GM23338 (cell line): ENCODE results near the gene B4GALT6. TPM values are rescaled to one million over a fixed set of nuclear protein-coding genes. Genes with fewer than 3 reads are reported as not detected.

Experiments
- ATAC-seq: fragments of 200-7000 bp; cut with Tn5 transposase; 3 replicates; pipeline ENCODE4 v1.9.1; 2020
- DNase-seq: peaks from one replicate; pipeline ENCODE4 v3.0.0-alpha.2; 2015; ENCODE audit warnings: low spot score
- H2AFZ ChIP-seq: fragments of 200-600 bp; sonication (generic); 2 replicates; pipeline ENCODE4 v1.8.0; 2016; ENCODE audit warnings: antibody characterized with exemption, mild to moderate bottlenecking, moderate library complexity
- H3F3A ChIP-seq: fragments of 200-600 bp; sonication (generic); replicated peaks from 2 replicates; pipeline ENCODE4 v1.8.0; 2017; ENCODE audit warnings: antibody characterized with exemption, mixed run types, low read depth
- H3K27ac ChIP-seq: fragments of 200-600 bp; sonication (generic); 2 replicates; pipeline ENCODE4 v1.6.1; 2016; ENCODE audit warnings: low read depth
- H3K27me3 ChIP-seq: fragments of 200-600 bp; sonication (generic); 2 replicates; pipeline ENCODE4 v1.8.0; 2016; ENCODE audit warnings: mild to moderate bottlenecking, mixed run types, moderate library complexity; ENCODE audit not compliant: insufficient read depth
- H3K36me3 ChIP-seq: fragments of 200-600 bp; sonication (generic); 2 replicates; pipeline ENCODE4 v1.8.0; 2016; ENCODE audit warnings: mild to moderate bottlenecking; ENCODE audit not compliant: insufficient read depth
- H3K4me1 ChIP-seq: fragments of 200-600 bp; sonication (generic); 2 replicates; pipeline ENCODE4 v1.8.0; 2016; ENCODE audit warnings: mild to moderate bottlenecking, moderate library complexity; ENCODE audit not compliant: insufficient read depth
- H3K4me2 ChIP-seq: fragments of 200-600 bp; sonication (generic); 2 replicates; pipeline ENCODE4 v1.7.1; 2017; ENCODE audit warnings: mixed run types
- H3K4me3 ChIP-seq: fragments of 200-600 bp; sonication (generic); 2 replicates; pipeline ENCODE4 v1.6.1; 2016; ENCODE audit warnings: mixed run types
- H3K79me2 ChIP-seq: fragments of 200-600 bp; sonication (generic); replicated peaks from 2 replicates; pipeline ENCODE4 v1.8.0; 2017; ENCODE audit warnings: mild to moderate bottlenecking; ENCODE audit not compliant: insufficient read depth
- H3K9me2 ChIP-seq: fragments of 200-600 bp; sonication (generic); 2 replicates; pipeline ENCODE4 v1.8.0; 2017; ENCODE audit not compliant: insufficient read depth
- H4K20me1 ChIP-seq: fragments of 200-600 bp; sonication (generic); replicated peaks from 2 replicates; pipeline ENCODE4 v1.8.0; 2017; ENCODE audit warnings: mild to moderate bottlenecking; ENCODE audit not compliant: insufficient read depth
- H3K27ac Mint-ChIP-seq: 2 replicates; pipeline ENCODE4 v1.8.0; 2020; ENCODE audit warnings: inconsistent platforms, mild to moderate bottlenecking, moderate library complexity, mixed read lengths
- H3K27me3 Mint-ChIP-seq: 3 replicates; pipeline ENCODE4 v1.8.0; 2022; ENCODE audit warnings: low read depth, mild to moderate bottlenecking, moderate library complexity, mixed read lengths, inconsistent platforms; ENCODE audit not compliant: insufficient read depth, poor library complexity
- H3K36me3 Mint-ChIP-seq: 3 replicates; pipeline ENCODE4 v1.8.0; 2021; ENCODE audit warnings: low read depth, mild to moderate bottlenecking, inconsistent platforms, moderate library complexity, mixed read lengths
- H3K4me1 Mint-ChIP-seq: 3 replicates; pipeline ENCODE4 v1.8.0; 2020; ENCODE audit warnings: mild to moderate bottlenecking, inconsistent platforms, mixed read lengths
- H3K4me3 Mint-ChIP-seq: 3 replicates; pipeline ENCODE4 v1.8.0; 2021; ENCODE audit warnings: moderate library complexity, mild to moderate bottlenecking, inconsistent platforms, mixed read lengths
- H3K9me3 Mint-ChIP-seq: 3 replicates; pipeline ENCODE4 v1.8.0; 2020; ENCODE audit warnings: moderate library complexity, mild to moderate bottlenecking, inconsistent platforms, mixed read lengths
- CREB1 ChIP-seq: fragments of 250-450 bp; sonication (Bioruptor Pico); IDR thresholded peaks from 2 replicates; pipeline ENCODE4 v1.5.0; 2020; ENCODE audit warnings: low read depth, mild to moderate bottlenecking, moderate library complexity
- CTCF ChIP-seq, 2 experiments: fragments of 200-600 bp in 1 of 2; sonication (generic) in 1 of 2; conservative IDR thresholded peaks; 2 replicates each; pipeline versions ENCODE4 v1.5.1 to v1.6.1; 2016 to 2017; ENCODE audit warnings: antibody characterized with exemption in 2 of 2, low read depth in 2 of 2, mild to moderate bottlenecking in 2 of 2, moderate library complexity in 1 of 2
- ETS1 ChIP-seq: IDR thresholded peaks from 2 replicates; pipeline ENCODE4 v1.6.1; 2016; ENCODE audit warnings: antibody characterized with exemption
- EZH2phosphoT487 ChIP-seq: fragments of 200-600 bp; sonication (generic); IDR thresholded peaks from one replicate; pipeline ENCODE4 v1.8.1; 2018; ENCODE audit warnings: antibody characterized with exemption; ENCODE audit not compliant: unreplicated experiment
- JUNB ChIP-seq: IDR thresholded peaks from one replicate; pipeline ENCODE4 v1.6.1; 2016; ENCODE audit warnings: antibody characterized with exemption; ENCODE audit not compliant: unreplicated experiment
- NANOG ChIP-seq: IDR thresholded peaks from 2 replicates; pipeline ENCODE4 v1.6.1; 2016; ENCODE audit warnings: antibody characterized with exemption, borderline replicate concordance
- POLR2AphosphoS5 ChIP-seq: IDR thresholded peaks from 2 replicates; pipeline ENCODE4 v1.6.1; 2016; ENCODE audit warnings: antibody characterized with exemption, low read depth
- REST ChIP-seq: IDR thresholded peaks from one replicate; pipeline ENCODE4 v1.6.1; 2018; ENCODE audit warnings: antibody characterized with exemption; ENCODE audit not compliant: unreplicated experiment
- STAT1 ChIP-seq: IDR thresholded peaks from one replicate; pipeline ENCODE4 v1.6.1; 2016; ENCODE audit warnings: antibody characterized with exemption; ENCODE audit not compliant: unreplicated experiment
- ZNF331 ChIP-seq: fragments of 250-450 bp; sonication (Bioruptor Pico); IDR thresholded peaks from 2 replicates; pipeline ENCODE4 v1.5.0; 2020; ENCODE audit warnings: low read depth, mild to moderate bottlenecking, moderate library complexity
- polyA plus RNA-seq: library from polyadenylated mRNA; unstranded; fragments of >200 nt; fragmentation: Nextera tagmentation; extraction: Ambion mirVana; gene quantifications from 2 replicates; pipeline ENCODE4 v1.2.1, GENCODE V29; 2016
- total RNA-seq: library from RNA; depleted of rRNA; stranded (reverse); fragments of >200 nt; shearing (Covaris generic); gene quantifications from 2 replicates; pipeline ENCODE4 v1.2.3, GENCODE V29; 2014

B4GALT6 gene
- total and polyA plus RNA-seq, 2 experiments from 2014 or later, result 14.8 to 33.8 TPM

DNA sequence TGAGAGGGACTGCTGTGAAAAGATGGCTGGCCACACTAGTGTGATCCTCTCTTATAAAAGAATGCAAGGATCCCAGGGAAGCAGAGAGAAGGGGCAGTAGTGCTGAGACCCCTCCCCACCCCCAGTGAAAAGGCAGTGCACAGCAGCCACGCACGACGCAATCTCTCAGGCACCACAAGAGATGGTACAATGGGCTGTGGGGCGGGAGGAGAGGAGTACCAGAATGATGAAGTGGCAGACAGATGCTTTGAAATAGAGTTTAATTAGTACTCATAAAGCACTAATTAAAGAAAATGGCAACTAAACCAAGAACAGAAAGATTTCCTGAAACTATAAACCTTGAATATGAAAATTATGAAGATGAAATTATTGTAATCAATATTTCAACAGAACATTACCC is 29.0 kb downstream of the B4GALT6 start (continued):
- no peak for TF ChIP-seq ETS1
- no peak for TF ChIP-seq JUNB
- no peak for TF ChIP-seq CREB1 (CRISPR knock-in tag)
- TF ChIP-seq STAT1, result no peak
- TF ChIP-seq POLR2AphosphoS5, result no peak

DNA sequence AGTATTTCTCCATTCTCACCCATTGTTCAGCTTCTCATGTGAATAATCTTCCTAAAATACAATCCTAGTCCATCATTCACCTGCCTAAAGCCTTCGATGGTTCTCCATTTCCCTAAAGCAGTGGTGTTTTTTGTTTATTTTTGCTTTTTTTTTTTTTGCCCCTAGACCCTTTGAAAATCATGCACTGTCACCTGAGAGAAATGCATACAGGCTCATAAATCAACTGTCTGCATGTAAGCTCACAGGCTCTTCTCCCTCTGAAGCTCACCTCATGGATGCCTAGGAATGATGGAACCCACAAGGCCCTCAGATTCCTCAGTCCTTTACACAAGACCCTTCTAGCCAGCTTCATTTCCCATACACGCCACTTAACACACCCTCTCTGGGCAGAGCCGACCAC is 31.5 kb downstream of the B4GALT6 start:
- peaks cover 19% of the 10 kb centered on the region for H3K36me3 Mint-ChIP-seq
- H3K9me2 ChIP-seq, result no peaks in the 10 kb centered on the region; the same call in 1 of the 2 replicates
- no peaks in the 10 kb centered on the region for H3K27me3 ChIP-seq
- H3K4me1 ChIP-seq, result peaks cover 19% of the 10 kb centered on the region
- H3K36me3 ChIP-seq, result peaks cover 5% of the 10 kb centered on the region; the same call in 1 of the 2 replicates
- no peak overlapping the region; the same call in 1 of the 2 replicates for H3K27ac ChIP-seq
- H3K4me3 Mint-ChIP-seq, result no peak overlapping the region; the same call in 2 of the 3 replicates
- H2AFZ ChIP-seq, result no peak overlapping the region
- peaks cover 15% of the 10 kb centered on the region for H3K79me2 ChIP-seq
- H3K4me2 ChIP-seq, result no peak overlapping the region
- H3F3A ChIP-seq, result no peaks in the 10 kb centered on the region; the same call in 1 of the 2 replicates
- no peak for ATAC-seq
- no peak for DNase-seq
- TF ChIP-seq EZH2phosphoT487 (no peak), ZNF331 (CRISPR knock-in tag) (no peak), CTCF (conservative IDR thresholded peaks at IDR 0.05; ENCODE audit: low read depth in 2 of 2) (no peak), NANOG (no peak), REST (no peak)
- peaks cover 38% of the 10 kb centered on the region for H3K4me1 Mint-ChIP-seq
- no peak overlapping the region for H3K4me3 ChIP-seq
- no peaks in the 10 kb centered on the region for H3K9me3 Mint-ChIP-seq
- H3K27me3 Mint-ChIP-seq, result no peaks in the 10 kb centered on the region
- H3K27ac Mint-ChIP-seq, result no peak overlapping the region
- no peaks in the 10 kb centered on the region; the same call in none of the 2 replicates for H4K20me1 ChIP-seq
